Left kidney (tissue), 2 donors: ENCODE results near the gene GTSE1. TPM values are rescaled to one million over a fixed set of nuclear protein-coding genes. Genes with fewer than 3 reads are reported as not detected.

Experiments
- DNase-seq: peaks from one replicate; pipeline ENCODE4 v3.0.0-alpha.2; 2013
- polyA plus RNA-seq: library from polyadenylated mRNA; unstranded; fragments of 120-200 nt; gene quantifications from one replicate; pipeline ENCODE4 v1.2.1, GENCODE V29; 2013; ENCODE audit not compliant: insufficient read length

The GTSE1 gene
- polyA plus RNA-seq, 1 donor: 25.2 TPM

GRCh38 chr22:46365166-46365624 is 68.5 kb downstream of the GTSE1 start:
- DNase-seq: no peak

GRCh38 chr22:46366327-46366731 is 69.7 kb downstream of the GTSE1 start:
- no peak for DNase-seq

- DNase-seq: no peak
Observed at GRCh38 chr22:46366801-46367706, 70.4 kb downstream of the GTSE1 start.

- DNase-seq: no peak
Observed at GRCh38 chr22:46367707-46368191, 71.1 kb downstream of the GTSE1 start.

- DNase-seq: no peak
Observed at GRCh38 chr22:46368422-46368821, 71.8 kb downstream of the GTSE1 start.

GRCh38 chr22:46368871-46369715 is 72.4 kb downstream of the GTSE1 start:
- no peak for DNase-seq

GRCh38 chr22:46369716-46370583 is 73.3 kb downstream of the GTSE1 start:
- no peak for DNase-seq

GRCh38 chr22:46370584-46371291 is 74.1 kb downstream of the GTSE1 start:
- DNase-seq: no peak

GRCh38 chr22:46371623-46372226 is 75.1 kb downstream of the GTSE1 start:
- no peak for DNase-seq

GRCh38 chr22:46372686-46373085 is 76.0 kb downstream of the GTSE1 start:
- no peak for DNase-seq

- DNase-seq: no peak
Observed at GRCh38 chr22:46373159-46373558, 76.5 kb downstream of the GTSE1 start.

GRCh38 chr22:46373921-46374662 is 77.4 kb downstream of the GTSE1 start:
- no peak for DNase-seq

- no peak for DNase-seq
Observed at GRCh38 chr22:46374663-46375474, 78.2 kb downstream of the GTSE1 start.

GRCh38 chr22:46376111-46376510 is 79.4 kb downstream of the GTSE1 start:
- DNase-seq: no peak

GRCh38 chr22:46376908-46377524 is 80.3 kb downstream of the GTSE1 start:
- no peak for DNase-seq

GRCh38 chr22:46377525-46378425 is 81.1 kb downstream of the GTSE1 start:
- no peak for DNase-seq

- no peak for DNase-seq
Observed at GRCh38 chr22:46378426-46379065, 81.9 kb downstream of the GTSE1 start.
